22Rv1 (cell line): ENCODE data around the gene SKIC3.

ENCODE experiments used
- H3K27ac ChIP-seq: fragments of 450-650 bp; 2 replicates; pipeline ENCODE4 v1.5.1; 2017
- ZFX ChIP-seq: fragments of 450-650 bp; IDR thresholded peaks from 2 replicates; pipeline ENCODE4 v1.6.1; 2017; ENCODE audit warnings: antibody characterized with exemption, borderline replicate concordance
- TF ChIP-seq, protein P1 (sequence below): fragments of 450-650 bp; IDR thresholded peaks from 2 replicates; pipeline ENCODE4 v1.5.1; 2017; ENCODE audit warnings: mild to moderate bottlenecking

SKIC3 gene

DNA sequence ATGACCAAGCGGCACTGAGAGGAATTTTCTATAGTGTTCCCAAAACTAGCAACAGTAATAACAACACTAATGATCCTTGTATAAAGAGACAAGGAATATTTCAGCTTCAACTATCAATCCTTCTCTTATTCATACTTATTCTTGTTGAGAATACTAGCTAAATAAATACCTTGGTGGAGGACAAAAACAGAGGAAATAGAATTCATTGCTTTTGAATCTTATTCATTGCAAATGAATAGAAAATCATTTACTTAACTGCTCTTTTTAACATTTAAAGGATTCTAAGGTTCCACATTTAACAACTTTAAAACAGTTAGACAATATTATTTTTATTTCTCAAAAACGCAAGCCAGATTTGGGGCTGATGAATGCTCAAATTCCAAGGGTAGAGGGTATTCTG, 22.4 kb downstream of the SKIC3 start:
- TF ChIP-seq, protein P1, sequence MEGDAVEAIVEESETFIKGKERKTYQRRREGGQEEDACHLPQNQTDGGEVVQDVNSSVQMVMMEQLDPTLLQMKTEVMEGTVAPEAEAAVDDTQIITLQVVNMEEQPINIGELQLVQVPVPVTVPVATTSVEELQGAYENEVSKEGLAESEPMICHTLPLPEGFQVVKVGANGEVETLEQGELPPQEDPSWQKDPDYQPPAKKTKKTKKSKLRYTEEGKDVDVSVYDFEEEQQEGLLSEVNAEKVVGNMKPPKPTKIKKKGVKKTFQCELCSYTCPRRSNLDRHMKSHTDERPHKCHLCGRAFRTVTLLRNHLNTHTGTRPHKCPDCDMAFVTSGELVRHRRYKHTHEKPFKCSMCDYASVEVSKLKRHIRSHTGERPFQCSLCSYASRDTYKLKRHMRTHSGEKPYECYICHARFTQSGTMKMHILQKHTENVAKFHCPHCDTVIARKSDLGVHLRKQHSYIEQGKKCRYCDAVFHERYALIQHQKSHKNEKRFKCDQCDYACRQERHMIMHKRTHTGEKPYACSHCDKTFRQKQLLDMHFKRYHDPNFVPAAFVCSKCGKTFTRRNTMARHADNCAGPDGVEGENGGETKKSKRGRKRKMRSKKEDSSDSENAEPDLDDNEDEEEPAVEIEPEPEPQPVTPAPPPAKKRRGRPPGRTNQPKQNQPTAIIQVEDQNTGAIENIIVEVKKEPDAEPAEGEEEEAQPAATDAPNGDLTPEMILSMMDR = no peak
- TF ChIP-seq ZFX = no peak
- no peak overlapping the region for H3K27ac ChIP-seq

DNA sequence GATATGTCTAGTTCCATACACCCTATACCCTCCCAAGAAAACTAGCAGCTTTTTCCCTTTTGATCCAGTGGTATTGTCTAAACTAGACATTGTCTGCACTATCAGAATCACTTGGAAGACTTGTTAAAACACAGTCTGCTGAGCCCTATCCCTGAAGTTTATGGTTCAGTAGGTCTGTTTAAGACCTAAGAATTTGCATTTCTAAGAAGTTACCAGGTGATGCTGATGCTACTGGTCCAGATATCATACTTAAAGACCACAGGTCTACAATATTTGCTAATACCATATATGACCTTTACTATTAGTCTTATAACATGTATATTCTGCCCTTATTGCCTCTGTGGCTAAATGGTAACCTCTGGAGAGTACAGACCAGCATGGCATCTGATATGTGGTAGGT, 23.3 kb downstream of the SKIC3 start:
- TF ChIP-seq, protein P1 = no peak
- no peak overlapping the region for H3K27ac ChIP-seq

DNA sequence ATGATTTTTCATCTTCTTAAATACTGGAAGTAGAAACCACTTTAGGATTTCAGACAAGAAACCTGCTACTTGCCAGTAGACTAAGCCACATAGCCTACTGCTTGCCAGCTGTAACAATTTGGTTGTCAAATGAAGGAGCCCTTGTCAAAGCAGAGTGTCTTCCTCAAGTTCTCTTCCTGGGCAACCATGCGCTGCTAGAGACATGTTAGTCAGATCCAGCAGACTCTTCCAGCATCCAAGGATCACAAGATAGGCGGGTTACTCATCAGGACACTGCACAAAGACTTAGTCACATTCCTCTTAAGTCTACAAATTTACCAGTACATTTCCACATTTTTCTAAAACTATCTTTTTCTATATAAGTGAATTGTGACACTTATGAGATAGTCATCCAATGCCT, 24.4 kb downstream of the SKIC3 start:
- TF ChIP-seq, protein P1 = no peak
- no peak for TF ChIP-seq ZFX
- no peak overlapping the region for H3K27ac ChIP-seq

DNA sequence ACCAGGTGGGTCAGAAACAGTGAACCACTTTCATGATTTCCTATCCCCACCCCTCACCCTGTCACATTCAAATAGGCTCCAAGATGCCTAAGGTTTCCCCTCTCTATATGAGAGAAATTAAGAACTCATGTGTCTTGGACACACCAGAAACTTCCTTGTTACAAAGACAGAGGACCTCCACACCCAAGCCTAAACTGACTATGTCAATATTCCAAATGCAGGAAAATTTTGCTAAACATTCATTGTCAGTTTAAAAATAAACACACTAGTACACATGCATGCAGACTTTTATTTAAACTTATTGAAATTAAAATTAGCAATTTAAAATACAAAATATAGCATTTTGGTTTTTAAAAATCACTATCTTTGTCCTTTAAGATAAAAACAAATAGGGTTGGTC, 26.2 kb downstream of the SKIC3 start:
- no peak overlapping the region for H3K27ac ChIP-seq
- TF ChIP-seq ZFX = no peak
- TF ChIP-seq, protein P1 = no peak

DNA sequence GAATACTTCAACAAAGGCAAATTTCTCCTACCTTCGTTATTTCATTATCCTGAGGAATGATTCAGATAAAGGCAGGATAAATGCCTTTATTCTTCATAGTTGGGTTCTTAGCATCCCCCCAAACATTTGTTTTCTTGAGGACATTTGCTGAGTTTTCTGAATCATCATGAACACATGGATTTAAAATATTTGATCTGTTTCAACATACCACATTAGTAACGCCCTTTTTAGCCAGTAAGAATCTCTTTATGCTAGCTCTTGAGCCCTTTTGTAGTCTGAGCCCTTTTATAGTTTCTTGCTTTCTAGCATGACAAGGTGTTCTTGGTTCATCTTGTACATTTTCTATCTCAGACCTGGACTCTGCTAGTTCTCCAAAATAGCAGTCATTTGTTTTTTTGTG, 27.9 kb downstream of the SKIC3 start:
- no peak for TF ChIP-seq ZFX
- TF ChIP-seq, protein P1 = no peak
- no peak overlapping the region for H3K27ac ChIP-seq

DNA sequence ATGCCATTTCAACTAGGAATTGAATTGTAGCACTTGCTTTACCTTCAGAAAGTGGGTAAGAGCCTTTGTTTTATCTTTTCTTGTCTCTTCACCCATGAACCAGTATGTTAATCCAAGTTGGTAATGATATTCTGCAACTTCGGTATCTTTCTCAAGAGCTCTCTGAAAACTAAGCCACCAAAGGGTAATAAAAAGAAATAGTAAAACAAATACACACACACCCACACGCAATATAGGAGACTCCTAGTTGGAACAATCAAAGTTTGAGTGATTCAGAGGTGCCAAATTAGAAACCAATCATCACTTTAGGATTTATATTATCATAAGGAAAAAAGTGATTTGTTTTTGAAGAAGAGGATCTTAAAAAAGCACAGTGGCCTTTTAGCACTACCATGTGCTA, 30.4 kb downstream of the SKIC3 start:
- no peak for TF ChIP-seq ZFX
- TF ChIP-seq, protein P1 = no peak

DNA sequence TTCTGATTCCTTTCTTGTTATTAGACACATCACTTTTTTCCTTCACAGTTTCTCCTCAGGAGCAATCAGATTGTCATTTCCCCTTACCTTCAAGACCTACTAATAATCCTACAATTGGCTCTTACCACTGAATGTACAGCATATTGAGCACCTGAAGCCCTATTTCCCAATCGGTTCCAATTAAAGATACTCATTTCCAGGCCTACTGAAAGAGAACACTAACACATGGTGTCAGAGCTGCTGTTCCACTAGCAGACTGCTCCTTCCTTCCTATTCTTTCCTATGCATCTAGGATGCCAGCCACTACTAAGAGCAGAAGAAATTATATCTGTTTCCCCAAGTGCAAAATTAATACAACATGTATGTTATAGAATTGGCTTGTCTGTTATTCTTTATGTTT, 34.6 kb downstream of the SKIC3 start:
- H3K27ac ChIP-seq = no peak overlapping the region
- TF ChIP-seq, protein P1 = no peak
- TF ChIP-seq ZFX = no peak

More for the DNA sequence above, 30.4 kb downstream of the SKIC3 start:
- H3K27ac ChIP-seq = no peak overlapping the region
